ENCODE results near the gene LRRC51.

The LRRC51 gene

DNA sequence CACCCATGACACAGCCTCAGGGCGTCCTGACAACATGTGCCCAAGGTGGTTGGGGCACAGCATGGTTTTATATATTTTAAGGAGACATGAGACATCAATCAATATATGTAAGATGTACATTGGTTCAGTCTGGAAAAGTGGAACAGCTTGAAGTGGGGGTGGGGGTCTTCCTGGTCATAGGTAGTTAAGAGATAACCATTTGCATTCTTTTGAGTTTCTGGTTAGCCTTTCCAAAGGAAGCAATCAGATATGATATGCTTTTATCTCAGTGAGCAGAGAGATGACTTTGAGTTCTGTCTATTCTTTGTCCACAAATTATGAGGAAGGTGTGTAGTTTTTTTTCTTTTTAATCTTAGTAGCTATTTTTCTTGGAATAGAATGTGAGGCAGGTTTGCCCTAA is 42.0 kb downstream of the LRRC51 start:
- no peak overlapping the region for H3K4ac ChIP-seq (ENCODE audit: low read depth, low read length)
- H2BK5ac ChIP-seq (ENCODE audit: low read length) = no peak overlapping the region
- DNase-seq = no peak
- H3K27ac ChIP-seq (ENCODE audit: low read depth, low read length) = no peak overlapping the region
- H2BK120ac ChIP-seq (ENCODE audit: low read depth, low read length) = no peak overlapping the region
- H3K9ac ChIP-seq (ENCODE audit: low read length) = no peak overlapping the region
- H3K36me3 ChIP-seq (ENCODE audit: control insufficient read depth, insufficient read depth, low read length) = no peaks in the 10 kb centered on the region
- no peak overlapping the region for H3K4me3 ChIP-seq (ENCODE audit: low read length)
- no peak overlapping the region for H4K5ac ChIP-seq (ENCODE audit: low read length)
- WGBS (ENCODE audit: extremely low coverage, insufficient coverage, low lambda C conversion rate) = no CpG with 5 or more reads among the region's 1 CpG
- no peak overlapping the region for H3K23ac ChIP-seq (ENCODE audit: low read length)
- no peaks in the 10 kb centered on the region for H3K4me1 ChIP-seq (ENCODE audit: control insufficient read depth, low read depth, low read length)
- no peak overlapping the region for H3K4me2 ChIP-seq (ENCODE audit: low read length)
- no peak overlapping the region for H2AK5ac ChIP-seq (ENCODE audit: low read length)
- no peak overlapping the region for H3K18ac ChIP-seq (ENCODE audit: low read length)
- no peak overlapping the region for H4K8ac ChIP-seq (ENCODE audit: low read depth, low read length)
- H3K27me3 ChIP-seq (ENCODE audit: insufficient read depth, low read length, poor library complexity) = no peaks in the 10 kb centered on the region
- no peaks in the 10 kb centered on the region for H3K79me2 ChIP-seq (ENCODE audit: control insufficient read depth, insufficient read depth, low read length)
- H3K79me1 ChIP-seq (ENCODE audit: low read length) = no peaks in the 10 kb centered on the region
- H3K56ac ChIP-seq (ENCODE audit: low read length) = no peak overlapping the region
- no peak overlapping the region for H2BK15ac ChIP-seq (replicated peaks; ENCODE audit: low read depth)

DNA sequence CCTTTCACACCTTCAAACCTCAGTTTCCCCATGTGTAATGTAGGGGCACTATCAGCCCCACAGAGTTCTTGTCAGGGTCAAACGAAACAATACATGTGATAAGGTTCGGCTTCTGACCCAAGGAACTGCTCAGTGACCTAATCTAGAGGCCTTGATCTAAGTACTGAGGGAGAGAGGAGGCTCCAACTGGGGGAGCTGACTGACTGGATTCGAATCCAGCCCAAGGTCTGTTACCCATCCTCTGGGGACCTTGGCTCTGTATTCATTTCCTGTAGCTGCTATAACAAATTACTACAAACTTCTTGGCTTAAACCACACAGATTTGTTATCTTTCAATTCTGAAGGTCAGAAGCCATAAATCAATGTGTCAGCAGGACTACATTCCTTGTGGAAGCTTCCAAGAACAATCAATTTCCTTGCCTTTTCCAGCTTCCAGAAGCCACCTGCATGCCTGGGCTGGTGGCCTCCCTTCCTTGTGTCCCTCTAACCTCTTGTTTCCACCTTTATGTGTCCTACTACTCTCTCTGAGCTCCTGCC is 42.5 kb downstream of the LRRC51 start:
- no peak for DNase-seq

DNA sequence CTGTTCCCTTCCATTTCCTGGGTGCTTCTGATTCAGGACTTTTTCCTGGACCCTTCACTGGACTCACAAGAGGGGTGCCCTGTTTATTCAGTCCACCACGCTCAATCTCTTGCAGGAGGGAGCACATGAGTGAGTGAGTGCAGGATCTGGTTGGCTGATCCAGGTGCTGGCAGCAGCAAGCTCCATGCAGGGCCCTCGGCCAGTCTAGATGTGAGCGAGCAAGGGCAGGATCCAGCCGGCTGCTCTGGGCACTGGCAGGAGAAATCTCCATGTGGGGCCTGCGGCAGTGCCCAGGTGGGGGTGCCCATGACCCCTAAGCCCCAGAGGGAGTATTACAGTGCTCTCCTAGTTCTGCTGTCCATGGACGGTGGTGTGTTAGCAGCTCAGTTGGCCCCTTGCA is 43.4 kb downstream of the LRRC51 start:
- Histone ChIP-seq H3K4me1 (ENCODE audit: control insufficient read depth, low read depth, low read length) (no peaks in the 10 kb centered on the region), H3K4ac (ENCODE audit: low read depth, low read length) (no peak overlapping the region), H3K23ac (ENCODE audit: low read length) (no peak overlapping the region), H3K18ac (ENCODE audit: low read length) (no peak overlapping the region), H2BK15ac (replicated peaks; ENCODE audit: low read depth) (no peak overlapping the region), H3K4me2 (ENCODE audit: low read length) (no peak overlapping the region), H3K79me2 (ENCODE audit: control insufficient read depth, insufficient read depth, low read length) (no peaks in the 10 kb centered on the region), H3K4me3 (ENCODE audit: low read length) (no peak overlapping the region), H4K8ac (ENCODE audit: low read depth, low read length) (no peak overlapping the region), H3K27ac (ENCODE audit: low read depth, low read length) (no peak overlapping the region), H3K27me3 (ENCODE audit: insufficient read depth, low read length, poor library complexity) (no peaks in the 10 kb centered on the region), H3K9ac (ENCODE audit: low read length) (no peak overlapping the region), H3K56ac (ENCODE audit: low read length) (no peak overlapping the region), H4K5ac (ENCODE audit: low read length) (no peak overlapping the region), H2BK120ac (ENCODE audit: low read depth, low read length) (no peak overlapping the region), H3K79me1 (ENCODE audit: low read length) (no peaks in the 10 kb centered on the region), H2AK5ac (ENCODE audit: low read length) (no peak overlapping the region), H2BK5ac (ENCODE audit: low read length) (no peak overlapping the region), H3K36me3 (ENCODE audit: control insufficient read depth, insufficient read depth, low read length) (no peaks in the 10 kb centered on the region)
- no CpG with 5 or more reads among the region's 6 CpGs for WGBS (ENCODE audit: extremely low coverage, insufficient coverage, low lambda C conversion rate)
- no peak for DNase-seq

More for the DNA sequence above, 42.5 kb downstream of the LRRC51 start:
- no peak overlapping the region for H2BK5ac ChIP-seq (ENCODE audit: low read length)
- no peaks in the 10 kb centered on the region for H3K79me1 ChIP-seq (ENCODE audit: low read length)
- no peak overlapping the region for H2BK15ac ChIP-seq (replicated peaks; ENCODE audit: low read depth)
- H3K23ac ChIP-seq (ENCODE audit: low read length) = no peak overlapping the region
- H3K27me3 ChIP-seq (ENCODE audit: insufficient read depth, low read length, poor library complexity) = no peaks in the 10 kb centered on the region
- H3K18ac ChIP-seq (ENCODE audit: low read length) = no peak overlapping the region
- H3K56ac ChIP-seq (ENCODE audit: low read length) = no peak overlapping the region
- no peak overlapping the region for H3K4me3 ChIP-seq (ENCODE audit: low read length)
- WGBS (ENCODE audit: extremely low coverage, insufficient coverage, low lambda C conversion rate) = no CpG with 5 or more reads among the region's 3 CpGs
- H2BK120ac ChIP-seq (ENCODE audit: low read depth, low read length) = no peak overlapping the region
- H3K27ac ChIP-seq (ENCODE audit: low read depth, low read length) = no peak overlapping the region
- no peak overlapping the region for H4K5ac ChIP-seq (ENCODE audit: low read length)
- no peak overlapping the region for H4K8ac ChIP-seq (ENCODE audit: low read depth, low read length)
- no peaks in the 10 kb centered on the region for H3K36me3 ChIP-seq (ENCODE audit: control insufficient read depth, insufficient read depth, low read length)
- H3K4me1 ChIP-seq (ENCODE audit: control insufficient read depth, low read depth, low read length) = no peaks in the 10 kb centered on the region
- no peak overlapping the region for H2AK5ac ChIP-seq (ENCODE audit: low read length)
- no peak overlapping the region for H3K4me2 ChIP-seq (ENCODE audit: low read length)
- H3K79me2 ChIP-seq (ENCODE audit: control insufficient read depth, insufficient read depth, low read length) = no peaks in the 10 kb centered on the region
- no peak overlapping the region for H3K4ac ChIP-seq (ENCODE audit: low read depth, low read length)
- no peak overlapping the region for H3K9ac ChIP-seq (ENCODE audit: low read length)

DNA sequence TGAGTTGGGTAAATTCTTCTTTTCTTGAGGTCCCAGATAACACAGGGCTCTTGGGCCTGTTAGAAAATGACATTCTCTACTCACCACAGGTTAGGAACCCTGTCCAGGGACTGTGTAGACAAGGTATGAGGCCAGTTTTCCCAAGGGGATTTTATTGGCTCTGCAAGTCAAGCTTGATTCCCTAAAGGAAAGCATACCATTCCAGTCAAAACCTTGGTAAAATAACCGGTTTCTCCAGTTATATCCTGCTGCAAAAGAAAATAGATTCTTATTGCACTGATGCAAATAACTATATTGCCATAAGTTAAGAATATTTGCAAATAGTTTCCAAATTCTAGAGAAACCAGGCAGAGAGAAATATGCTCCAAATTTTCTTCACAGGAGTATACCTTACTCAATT is 45.3 kb downstream of the LRRC51 start:
- Histone ChIP-seq H2BK15ac (replicated peaks; ENCODE audit: low read depth) (no peak overlapping the region), H3K79me1 (ENCODE audit: low read length) (no peaks in the 10 kb centered on the region), H3K79me2 (ENCODE audit: control insufficient read depth, insufficient read depth, low read length) (no peaks in the 10 kb centered on the region), H3K23ac (ENCODE audit: low read length) (no peak overlapping the region), H2AK5ac (ENCODE audit: low read length) (no peak overlapping the region), H3K27ac (ENCODE audit: low read depth, low read length) (no peak overlapping the region), H3K4me2 (ENCODE audit: low read length) (no peak overlapping the region), H4K5ac (ENCODE audit: low read length) (no peak overlapping the region), H2BK120ac (ENCODE audit: low read depth, low read length) (no peak overlapping the region), H2BK5ac (ENCODE audit: low read length) (no peak overlapping the region), H3K18ac (ENCODE audit: low read length) (no peak overlapping the region), H4K8ac (ENCODE audit: low read depth, low read length) (no peak overlapping the region), H3K36me3 (ENCODE audit: control insufficient read depth, insufficient read depth, low read length) (no peaks in the 10 kb centered on the region), H3K56ac (ENCODE audit: low read length) (no peak overlapping the region), H3K9ac (ENCODE audit: low read length) (no peak overlapping the region), H3K4me3 (ENCODE audit: low read length) (no peak overlapping the region), H3K4me1 (ENCODE audit: control insufficient read depth, low read depth, low read length) (no peaks in the 10 kb centered on the region), H3K27me3 (ENCODE audit: insufficient read depth, low read length, poor library complexity) (no peaks in the 10 kb centered on the region), H3K4ac (ENCODE audit: low read depth, low read length) (no peak overlapping the region)
- WGBS (ENCODE audit: extremely low coverage, insufficient coverage, low lambda C conversion rate) = no CpG with 5 or more reads among the region's 1 CpG
- no peak for DNase-seq

DNA sequence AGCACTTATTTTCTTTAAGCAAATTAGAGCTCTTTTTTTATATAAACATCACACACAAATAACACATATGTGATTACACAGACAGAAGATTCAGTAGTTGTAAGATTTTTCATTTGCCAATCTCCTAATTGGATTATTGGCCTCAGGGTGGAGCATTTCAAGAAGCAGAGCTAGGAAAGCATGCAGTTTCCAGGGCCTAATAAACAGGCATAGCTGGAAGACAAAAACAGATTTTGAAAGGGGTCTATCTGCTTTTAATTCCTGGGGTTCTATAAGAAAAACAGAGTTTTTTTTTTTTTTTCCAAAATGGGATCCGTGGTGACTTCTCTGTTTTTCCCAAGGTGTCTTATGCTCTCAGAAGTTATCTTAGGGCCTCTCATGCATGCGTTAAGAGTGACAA is 47.3 kb downstream of the LRRC51 start:
- Histone ChIP-seq H3K36me3 (ENCODE audit: control insufficient read depth, insufficient read depth, low read length) (no peaks in the 10 kb centered on the region), H3K4ac (ENCODE audit: low read depth, low read length) (no peak overlapping the region), H3K23ac (ENCODE audit: low read length) (no peak overlapping the region), H3K4me3 (ENCODE audit: low read length) (no peak overlapping the region), H3K79me2 (ENCODE audit: control insufficient read depth, insufficient read depth, low read length) (no peaks in the 10 kb centered on the region), H2AK5ac (ENCODE audit: low read length) (no peak overlapping the region), H3K56ac (ENCODE audit: low read length) (no peak overlapping the region), H3K4me2 (ENCODE audit: low read length) (no peak overlapping the region), H3K18ac (ENCODE audit: low read length) (no peak overlapping the region), H2BK15ac (replicated peaks; ENCODE audit: low read depth) (no peak overlapping the region), H3K4me1 (ENCODE audit: control insufficient read depth, low read depth, low read length) (no peaks in the 10 kb centered on the region), H4K5ac (ENCODE audit: low read length) (no peak overlapping the region), H2BK120ac (ENCODE audit: low read depth, low read length) (no peak overlapping the region), H3K79me1 (ENCODE audit: low read length) (no peaks in the 10 kb centered on the region), H3K27ac (ENCODE audit: low read depth, low read length) (no peak overlapping the region), H3K27me3 (ENCODE audit: insufficient read depth, low read length, poor library complexity) (no peaks in the 10 kb centered on the region), H2BK5ac (ENCODE audit: low read length) (no peak overlapping the region), H3K9ac (ENCODE audit: low read length) (no peak overlapping the region), H4K8ac (ENCODE audit: low read depth, low read length) (no peak overlapping the region)
- no peak for DNase-seq
- no CpG with 5 or more reads among the region's 2 CpGs for WGBS (ENCODE audit: extremely low coverage, insufficient coverage, low lambda C conversion rate)

DNA sequence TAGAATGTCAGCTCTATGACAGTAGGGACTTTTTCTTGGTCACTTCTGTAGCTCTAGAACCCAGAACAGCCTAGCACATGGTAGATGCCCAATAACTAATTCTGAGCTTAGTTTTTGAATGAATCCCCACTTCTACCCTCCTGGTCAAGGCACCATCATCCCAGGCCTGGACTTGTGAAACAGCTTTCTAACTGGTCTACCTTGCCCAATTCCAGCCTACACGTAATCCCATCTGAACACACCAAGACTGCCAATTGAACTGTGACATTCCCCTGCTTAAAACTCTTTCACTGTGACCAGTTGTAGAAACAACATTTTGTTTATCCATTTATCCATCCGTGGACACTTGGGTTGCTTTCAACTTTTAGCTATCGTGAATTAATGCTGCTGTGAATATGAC is 48.7 kb downstream of the LRRC51 start:
- H2BK5ac ChIP-seq (ENCODE audit: low read length) = no peak overlapping the region
- no peak overlapping the region for H2AK5ac ChIP-seq (ENCODE audit: low read length)
- no peak for DNase-seq
- no peak overlapping the region for H3K18ac ChIP-seq (ENCODE audit: low read length)
- no peak overlapping the region for H3K56ac ChIP-seq (ENCODE audit: low read length)
- no peaks in the 10 kb centered on the region for H3K79me2 ChIP-seq (ENCODE audit: control insufficient read depth, insufficient read depth, low read length)
- no peak overlapping the region for H4K8ac ChIP-seq (ENCODE audit: low read depth, low read length)
- no peaks in the 10 kb centered on the region for H3K27me3 ChIP-seq (ENCODE audit: insufficient read depth, low read length, poor library complexity)
- no peak overlapping the region for H3K4ac ChIP-seq (ENCODE audit: low read depth, low read length)
- H2BK15ac ChIP-seq (replicated peaks; ENCODE audit: low read depth) = no peak overlapping the region
- no peak overlapping the region for H4K5ac ChIP-seq (ENCODE audit: low read length)
- H2BK120ac ChIP-seq (ENCODE audit: low read depth, low read length) = no peak overlapping the region
- no peak overlapping the region for H3K4me2 ChIP-seq (ENCODE audit: low read length)
- no peak overlapping the region for H3K27ac ChIP-seq (ENCODE audit: low read depth, low read length)
- H3K36me3 ChIP-seq (ENCODE audit: control insufficient read depth, insufficient read depth, low read length) = no peaks in the 10 kb centered on the region
- no CpG with 5 or more reads among the region's 3 CpGs for WGBS (ENCODE audit: extremely low coverage, insufficient coverage, low lambda C conversion rate)
- no peaks in the 10 kb centered on the region for H3K79me1 ChIP-seq (ENCODE audit: low read length)
- no peak overlapping the region for H3K4me3 ChIP-seq (ENCODE audit: low read length)
- H3K9ac ChIP-seq (ENCODE audit: low read length) = no peak overlapping the region
- H3K4me1 ChIP-seq (ENCODE audit: control insufficient read depth, low read depth, low read length) = no peaks in the 10 kb centered on the region
- no peak overlapping the region for H3K23ac ChIP-seq (ENCODE audit: low read length)
